NCI-H187 treated with DMSO at 0.1 percent for 48 hours (cell line): Measurements from ENCODE around the gene ARFRP1.

ENCODE experiments used
- DNase-seq: peaks from one replicate; lab custom pipeline; 2025; lab: John Stamatoyannopoulos, UW

ARFRP1 gene

DNA sequence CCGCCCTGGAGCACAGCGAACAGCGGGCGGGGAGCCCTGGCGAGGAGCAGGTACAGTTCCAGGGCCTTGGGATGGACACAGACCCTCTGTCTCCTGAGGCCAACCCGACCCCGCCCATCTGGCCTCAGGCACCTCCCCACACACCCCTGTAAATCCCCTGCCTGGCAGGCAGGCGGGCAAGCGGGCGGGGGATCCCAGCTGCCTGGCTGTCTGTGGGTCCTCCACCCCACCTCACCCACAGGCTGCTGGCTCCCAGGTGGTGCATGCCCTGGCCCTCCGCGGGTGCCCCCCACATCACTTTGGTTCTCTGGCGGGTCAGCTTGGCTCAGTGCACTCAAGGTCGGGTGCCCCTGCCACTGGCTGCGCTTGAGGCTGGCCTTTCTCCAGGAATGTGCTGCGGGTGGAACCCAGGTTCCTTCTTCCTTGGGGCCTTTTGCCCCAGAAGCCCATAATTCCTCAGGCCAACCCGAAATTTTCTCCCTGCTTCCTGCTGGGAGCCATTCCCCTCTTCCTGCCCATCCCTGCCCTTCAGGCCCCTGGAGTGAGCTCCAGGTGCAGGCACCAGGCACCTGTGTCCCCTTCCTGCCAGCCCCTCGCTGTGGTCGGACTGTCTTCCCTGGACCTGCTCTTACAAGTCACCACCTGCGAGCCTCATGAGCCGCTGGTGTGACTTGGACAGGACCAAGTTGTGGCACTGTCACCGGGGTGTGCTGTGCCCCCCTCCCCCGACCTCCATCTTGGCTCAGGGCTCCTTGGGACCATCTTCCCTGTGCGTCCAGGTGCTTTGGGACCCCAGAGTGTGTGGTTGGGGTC is 16.7 kb downstream of the ARFRP1 start:
- DNase-seq = no peak

GRCh38 chr20:63690003-63690897 is 17.5 kb downstream of the ARFRP1 start:
- DNase-seq = no peak

GRCh38 chr20:63689046-63690002 is 18.5 kb downstream of the ARFRP1 start:
- DNase-seq = no peak

- no peak for DNase-seq
These were observed 19.3 kb downstream of the ARFRP1 start for GRCh38 chr20:63688228-63689045.

GRCh38 chr20:63687419-63688178 is 20.2 kb downstream of the ARFRP1 start:
- DNase-seq = no peak

GRCh38 chr20:63686492-63687321 is 21.1 kb downstream of the ARFRP1 start:
- DNase-seq = no peak

DNA sequence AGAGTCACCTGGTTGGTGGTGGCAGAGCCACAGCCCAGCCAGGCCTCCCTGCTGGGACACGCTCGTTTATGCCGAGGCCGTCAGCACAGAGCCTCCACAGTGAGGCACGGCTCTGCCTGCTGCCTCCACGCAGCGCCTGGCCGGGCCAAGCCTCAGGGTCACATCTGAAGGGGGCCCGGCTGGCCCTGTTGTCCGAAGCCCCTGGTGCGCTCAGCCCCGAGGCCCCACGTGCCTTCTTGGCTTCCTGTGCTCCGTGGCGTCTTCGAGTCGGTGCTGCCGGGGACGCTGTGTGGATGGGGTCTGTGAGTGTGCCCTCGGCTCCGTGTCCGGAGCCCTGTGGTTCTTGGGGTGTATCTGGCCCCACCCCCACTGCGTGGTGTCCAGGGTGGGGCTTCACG is 21.7 kb downstream of the ARFRP1 start:
- DNase-seq = no peak

GRCh38 chr20:63685269-63686026 is 22.3 kb downstream of the ARFRP1 start:
- no peak for DNase-seq

DNA sequence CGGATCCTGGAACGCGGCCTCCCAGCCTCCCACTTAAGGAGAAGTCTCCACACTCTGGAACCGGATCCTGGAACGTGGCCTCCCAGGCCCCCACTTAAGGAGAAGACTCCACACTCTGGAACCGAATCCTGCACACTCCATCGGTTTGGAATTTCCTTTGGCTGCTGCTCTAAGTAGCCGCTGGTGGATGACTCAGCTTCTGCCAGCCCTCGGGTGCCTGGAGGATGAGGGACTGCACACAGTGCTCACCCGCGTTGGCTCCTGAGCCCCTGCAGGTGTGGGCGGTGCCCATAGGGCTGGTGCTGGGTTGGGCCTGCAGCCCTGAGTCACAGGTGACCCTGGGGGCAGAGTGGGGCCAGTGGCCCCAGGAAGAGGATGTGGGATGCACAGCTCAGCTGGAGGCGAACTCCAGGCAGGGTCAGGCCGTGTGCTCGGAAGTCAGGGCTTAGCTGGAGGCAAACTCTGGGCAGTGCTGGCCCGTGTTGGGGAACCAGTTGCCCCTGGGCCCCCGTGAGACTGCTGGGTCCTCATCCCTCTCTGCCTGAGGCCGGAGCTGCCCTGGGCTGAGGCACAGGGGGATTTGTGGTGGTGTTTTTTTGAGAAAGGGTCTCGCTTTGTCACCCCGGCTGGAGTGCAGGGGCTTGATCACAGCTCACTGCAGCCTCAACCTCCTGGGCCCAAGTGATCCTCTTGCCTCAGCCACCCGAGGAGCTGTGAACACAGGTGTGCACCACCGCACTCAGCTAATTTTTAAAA is 25.2 kb downstream of the ARFRP1 start:
- no peak for DNase-seq

DNA sequence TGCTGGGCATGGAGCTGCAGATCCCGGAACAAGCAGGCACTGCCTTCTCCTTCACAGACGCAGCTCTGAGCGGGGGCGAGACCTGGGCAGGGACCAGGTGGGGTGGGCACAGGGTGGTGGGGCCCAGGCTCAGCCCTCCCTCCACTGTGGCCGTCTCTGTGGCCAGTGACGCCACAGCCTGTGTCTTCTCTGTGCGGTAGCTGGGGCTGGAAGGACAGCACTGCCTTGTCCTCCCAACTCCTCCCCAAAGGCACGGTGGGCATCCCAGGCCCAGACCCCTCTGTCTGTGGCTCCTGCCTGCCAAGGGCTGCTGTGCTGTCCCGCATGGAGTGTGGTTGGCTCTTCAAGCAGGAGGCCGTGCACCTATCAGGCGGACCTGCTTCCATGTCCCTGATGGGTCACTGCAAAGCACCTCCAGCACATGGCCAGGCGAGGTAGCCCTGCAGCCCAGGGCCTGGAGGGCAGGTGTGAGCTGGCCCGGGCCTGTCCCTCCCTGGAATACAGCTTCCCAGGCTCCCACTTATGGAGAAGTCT is 26.1 kb downstream of the ARFRP1 start:
- DNase-seq = no peak

DNA sequence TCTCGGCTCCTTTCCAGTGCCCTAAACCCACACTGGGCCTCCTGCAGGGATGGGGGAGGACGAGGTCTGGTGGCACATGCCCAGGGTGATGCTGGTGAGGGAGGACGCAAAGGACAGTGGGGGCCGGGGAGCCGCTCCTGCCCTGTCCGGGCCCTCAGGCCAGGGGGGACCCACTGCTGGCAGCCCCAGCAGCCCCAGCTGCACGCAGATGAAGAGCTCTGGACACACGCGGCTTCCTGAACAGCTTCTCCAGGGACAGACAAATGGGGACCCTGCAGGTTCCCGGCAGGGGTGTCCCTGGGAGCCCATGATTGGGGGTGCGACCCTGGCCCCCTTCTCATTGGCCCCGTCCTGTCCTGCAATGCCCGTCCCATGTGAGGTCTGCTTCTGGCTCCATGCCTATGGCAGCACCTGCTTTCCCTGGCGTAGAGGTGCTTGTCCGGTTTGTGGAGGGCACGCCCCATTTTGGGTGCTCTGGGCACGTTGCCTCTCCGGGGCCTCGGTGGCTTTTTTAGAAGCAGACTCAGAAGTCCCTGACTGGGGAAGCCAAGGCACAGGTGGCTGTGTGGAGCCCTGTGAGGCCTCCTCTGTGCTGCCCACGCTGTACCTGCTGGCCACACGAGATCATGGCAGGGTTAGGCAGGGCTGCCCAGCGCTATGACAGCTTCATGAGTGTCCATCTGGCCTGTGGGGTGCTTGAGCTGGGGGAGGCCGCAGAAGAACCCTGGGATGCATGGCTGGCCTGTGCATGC is 26.7 kb downstream of the ARFRP1 start:
- DNase-seq = no peak

DNA sequence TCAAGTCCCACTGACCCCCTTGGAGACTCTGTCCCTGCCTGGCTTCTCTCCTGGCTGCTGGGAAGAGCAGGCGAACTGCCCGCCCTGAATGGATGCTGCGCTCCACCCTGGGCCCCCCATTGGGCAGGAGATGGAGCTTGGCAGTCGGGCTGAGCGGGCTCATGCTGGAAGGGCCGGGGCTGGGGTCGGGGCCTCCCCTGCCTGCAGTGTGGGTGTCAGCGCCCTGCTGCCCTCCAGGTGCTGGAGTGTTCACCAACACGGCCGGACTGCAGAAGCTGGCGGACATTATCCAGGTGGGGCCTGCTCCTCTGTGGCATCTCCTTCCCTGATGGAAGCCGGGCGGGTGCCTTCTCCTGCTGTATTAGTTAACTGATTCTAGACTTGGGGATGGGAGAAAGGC is 27.3 kb downstream of the ARFRP1 start:
- DNase-seq = no peak

GRCh38 chr20:63679799-63680305 is 27.9 kb downstream of the ARFRP1 start:
- DNase-seq = no peak

GRCh38 chr20:63678667-63679465 is 28.9 kb downstream of the ARFRP1 start:
- no peak for DNase-seq

DNA sequence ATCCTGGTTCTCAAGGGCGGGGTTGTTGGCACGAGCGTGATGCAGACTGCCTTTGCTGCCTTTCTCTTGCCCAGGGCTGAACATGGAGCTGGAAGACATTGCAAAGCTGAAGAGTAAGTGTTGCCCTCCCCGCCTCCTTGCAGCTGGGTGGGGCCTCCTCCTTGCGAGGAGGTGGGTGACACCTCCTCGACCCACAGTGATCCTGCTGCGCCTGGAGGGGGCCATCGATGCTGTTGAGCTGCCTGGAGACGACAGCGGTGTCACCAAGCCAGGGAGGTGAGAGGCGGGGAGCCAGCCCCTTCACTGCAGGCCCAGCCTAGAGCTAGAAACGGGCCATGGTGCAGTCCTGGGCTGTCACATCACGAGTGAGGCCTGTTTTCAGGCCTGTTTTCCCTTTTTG is 29.7 kb downstream of the ARFRP1 start:
- no peak for DNase-seq
